ENCODE results near the gene TLCD3A.

TLCD3A gene

DNA sequence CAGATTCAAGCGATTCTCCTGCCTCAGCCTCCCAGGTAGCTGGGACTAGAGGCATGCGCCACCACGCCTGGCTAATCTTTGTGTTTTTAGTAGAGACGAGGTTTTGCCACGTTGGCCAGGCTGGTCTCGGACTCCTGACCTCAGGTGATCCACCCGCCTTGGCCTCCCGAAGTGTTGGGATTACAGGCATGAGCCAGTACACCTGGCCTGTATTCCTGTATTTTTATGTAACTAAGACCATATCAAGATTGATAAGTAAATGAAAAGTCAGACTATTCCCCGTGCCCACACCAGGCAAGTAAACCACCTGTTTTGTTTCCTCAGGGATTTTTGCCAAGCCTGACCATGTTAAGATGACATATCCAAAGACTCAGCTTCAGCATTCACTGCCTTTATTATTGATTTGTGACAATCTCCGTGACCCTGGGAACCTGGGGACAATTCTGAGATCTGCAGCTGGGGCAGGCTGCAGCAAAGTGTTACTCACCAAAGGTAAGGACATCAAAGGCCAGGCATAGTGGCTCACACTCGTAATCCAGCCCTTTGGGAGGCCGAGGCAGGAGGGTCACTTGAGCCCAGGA lies 55.3 kb downstream of the TLCD3A start:
- TF ChIP-seq GATA3 (IDR thresholded peaks at IDR 0.05; ENCODE audit: low read depth, low read length) = no peak
- TF ChIP-seq GATA2 (IDR thresholded peaks at IDR 0.05; ENCODE audit: low read depth, low read length) = no peak

DNA sequence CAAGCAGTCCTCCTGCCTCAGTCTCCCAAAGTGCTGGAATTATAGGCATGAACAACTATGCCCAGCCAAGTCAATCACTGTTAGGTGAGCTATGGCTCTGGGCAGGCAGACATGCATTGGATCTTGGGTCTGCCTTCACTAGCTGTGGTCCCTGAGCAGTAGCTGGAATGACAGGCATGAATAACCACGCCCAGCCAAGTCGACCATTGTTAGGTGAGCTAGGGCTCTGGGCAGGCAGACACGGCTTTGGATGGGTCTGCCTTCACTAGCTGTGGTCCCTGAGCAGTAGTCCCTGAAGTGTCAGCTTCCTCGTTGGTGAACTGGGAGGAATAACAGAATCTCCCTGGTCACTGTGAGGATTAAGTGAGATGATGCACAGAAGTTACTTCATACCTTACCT lies 56.2 kb downstream of the TLCD3A start:
- no peak for TF ChIP-seq GATA3 (IDR thresholded peaks at IDR 0.05; ENCODE audit: low read depth, low read length)
- TF ChIP-seq GATA2 (IDR thresholded peaks at IDR 0.05; ENCODE audit: low read depth, low read length) = no peak

GRCh38 chr17:789160-789840 lies 56.9 kb downstream of the TLCD3A start:
- TF ChIP-seq GATA3 (IDR thresholded peaks at IDR 0.05; ENCODE audit: low read depth, low read length) (no peak), GATA2 (IDR thresholded peaks at IDR 0.05; ENCODE audit: low read depth, low read length) (no peak)

DNA sequence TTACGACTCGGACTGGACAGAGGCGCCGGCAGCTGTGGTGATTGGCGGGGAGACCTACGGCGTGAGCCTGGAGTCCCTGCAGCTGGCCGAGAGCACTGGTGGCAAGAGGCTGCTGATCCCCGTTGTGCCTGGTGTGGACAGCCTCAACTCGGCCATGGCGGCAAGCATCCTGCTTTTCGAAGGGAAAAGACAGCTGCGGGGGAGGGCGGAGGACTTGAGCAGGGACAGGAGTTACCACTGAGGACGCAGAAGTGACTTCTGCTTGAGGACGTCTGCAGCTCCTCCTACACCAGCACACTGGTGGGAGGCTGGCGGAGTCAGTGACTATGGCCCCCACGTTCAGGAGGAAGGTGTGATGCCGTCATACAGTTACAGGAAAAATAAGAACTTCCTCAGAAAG lies 59.4 kb downstream of the TLCD3A start:
- TF ChIP-seq GATA2 (IDR thresholded peaks at IDR 0.05; ENCODE audit: low read depth, low read length) (no peak), GATA3 (IDR thresholded peaks at IDR 0.05; ENCODE audit: low read depth, low read length) (no peak)

DNA sequence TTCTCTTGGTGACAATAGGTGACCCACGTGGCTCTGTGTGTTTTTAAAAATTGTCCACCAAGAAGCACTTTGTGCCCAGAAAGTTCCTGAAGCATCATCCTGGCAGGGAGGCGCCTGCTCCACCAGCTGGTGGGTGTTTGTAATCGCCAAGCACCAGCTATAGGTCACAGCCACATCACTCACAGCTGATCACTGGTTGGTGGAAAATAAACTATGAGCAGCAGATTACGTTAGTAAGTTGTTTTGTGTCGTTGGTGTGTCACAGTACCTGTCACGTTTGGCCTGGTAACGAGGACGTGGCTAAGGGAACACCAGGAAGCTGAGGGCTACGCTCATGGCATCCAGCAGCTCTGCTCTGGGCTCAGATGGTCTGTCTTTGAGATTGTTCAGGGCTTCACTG lies 59.9 kb downstream of the TLCD3A start:
- no peak for TF ChIP-seq GATA3 (IDR thresholded peaks at IDR 0.05; ENCODE audit: low read depth, low read length)
- no peak for TF ChIP-seq GATA2 (IDR thresholded peaks at IDR 0.05; ENCODE audit: low read depth, low read length)

Measured in SH-SY5Y (cell line).